PC-3 (cell line): ENCODE data around the gene SHROOM3. TPM values are rescaled to one million over a fixed set of nuclear protein-coding genes. Genes with fewer than 3 reads are reported as not detected.

Experiments used
- ATAC-seq: fragments of 200-7000 bp; cut with Tn5 transposase; 2 replicates; pipeline ENCODE4 v1.9.1; 2020; ENCODE audit warnings: mild to moderate bottlenecking, moderate library complexity
- BruUV-seq: library from RNA; stranded (reverse); fragments of 400-500 nt; replicated peaks from 2 replicates; lab custom pipeline; 2021; lab: Mats Ljungman, UMichigan
- CTCF ChIA-PET: fragments of 300-600 bp; sonication (Branson Sonifier 250); formaldehyde crosslinking; loops from one replicate; lab custom pipeline; 2022; ENCODE audit warnings: antibody characterized with exemption; lab: Charles Lee
- POLR2A ChIA-PET: fragments of 300-600 bp; sonication (Branson Sonifier 250); formaldehyde crosslinking; loops from one replicate; lab custom pipeline; 2022; ENCODE audit warnings: antibody characterized with exemption; ENCODE audit not compliant: unreplicated experiment; lab: Charles Lee
- DNase-seq: peaks from one replicate; pipeline ENCODE4 v3.0.0-alpha.2; 2015
- H2AFZ ChIP-seq: fragments of 300-600 bp; sonication (generic); 2 replicates; pipeline ENCODE4 v1.6.0; 2016; ENCODE audit warnings: antibody characterized with exemption, low read length
- H3F3A ChIP-seq: fragments of 300-600 bp; sonication (generic); one replicate; pipeline ENCODE4 v1.6.0; 2017; ENCODE audit warnings: antibody characterized with exemption, low read length, control low read depth, mild to moderate bottlenecking; ENCODE audit not compliant: unreplicated experiment
- H3K27ac ChIP-seq: fragments of 300-600 bp; sonication (generic); 2 replicates; pipeline ENCODE4 v1.5.1; 2016; ENCODE audit warnings: mild to moderate bottlenecking, low read length
- H3K27me3 ChIP-seq: fragments of 300-600 bp; sonication (generic); 2 replicates; pipeline ENCODE4 v1.6.1; 2016; ENCODE audit warnings: low read length, mixed read lengths
- H3K36me3 ChIP-seq: fragments of 300-600 bp; sonication (generic); 2 replicates; pipeline ENCODE4 v1.6.1; 2016; ENCODE audit warnings: low read depth, mixed run types, low read length, mixed read lengths
- H3K4me1 ChIP-seq: fragments of 300-600 bp; sonication (generic); 2 replicates; pipeline ENCODE4 v1.5.1; 2016; ENCODE audit warnings: low read length; ENCODE audit not compliant: insufficient read depth
- H3K4me2 ChIP-seq: fragments of 300-600 bp; sonication (generic); 2 replicates; pipeline ENCODE4 v1.6.0; 2016; ENCODE audit warnings: low read length
- H3K4me3 ChIP-seq: fragments of 300-600 bp; sonication (generic); 2 replicates; pipeline ENCODE4 v1.5.1; 2016; ENCODE audit warnings: mild to moderate bottlenecking, low read length, mixed read lengths
- H3K79me2 ChIP-seq: fragments of 300-600 bp; sonication (generic); 2 replicates; pipeline ENCODE4 v1.6.1; 2017; ENCODE audit warnings: low read length, mixed read lengths
- H3K9ac ChIP-seq: fragments of 300-600 bp; sonication (generic); 2 replicates; pipeline ENCODE4 v1.6.0; 2016; ENCODE audit warnings: mild to moderate bottlenecking, low read length
- H3K9me2 ChIP-seq: fragments of 300-600 bp; sonication (generic); replicated peaks from 2 replicates; pipeline ENCODE4 v1.6.1; 2016; ENCODE audit warnings: mixed run types, low read length, mixed read lengths
- H3K9me3 ChIP-seq: fragments of 300-600 bp; sonication (generic); 2 replicates; pipeline ENCODE4 v1.6.1; 2016; ENCODE audit warnings: low read length, mixed read lengths
- H4K20me1 ChIP-seq: fragments of 300-600 bp; sonication (generic); 2 replicates; pipeline ENCODE4 v1.6.1; 2016; ENCODE audit warnings: low read length, mixed read lengths
- CTCF ChIP-seq: fragments of 300-600 bp; sonication (generic); conservative IDR thresholded peaks from 2 replicates; pipeline ENCODE4 v1.5.1; 2017; ENCODE audit warnings: antibody characterized with exemption, low read depth, mild to moderate bottlenecking, low read length
- EZH2 ChIP-seq: fragments of 300-600 bp; sonication (generic); IDR thresholded peaks from one replicate; pipeline ENCODE4 v1.6.1; 2017; ENCODE audit warnings: antibody characterized with exemption, mild to moderate bottlenecking, low read length; ENCODE audit not compliant: unreplicated experiment
- EZH2phosphoT487 ChIP-seq: fragments of 300-600 bp; sonication (generic); IDR thresholded peaks from 2 replicates; pipeline ENCODE4 v1.6.1; 2018; ENCODE audit warnings: mild to moderate bottlenecking, antibody characterized with exemption, low read length, borderline replicate concordance
- intact Hi-C: fragments of 100-400 bp; cut with micrococcal nuclease; formaldehyde crosslinking; loops from 2 replicates; pipeline ENCODE4 v1.9.0; 2023
- total RNA-seq: library from RNA; depleted of rRNA; stranded (reverse); fragments of >200 nt; gene quantifications from 2 replicates; pipeline ENCODE4 v1.2.3, GENCODE V29; 2014

The SHROOM3 gene
- total RNA-seq, 1 experiment from 2014 or later: 27.8 TPM

GRCh38 chr4:76443376-76443775 is 8.3 kb downstream of the SHROOM3 start:
- H3K27ac ChIP-seq: no peak overlapping the region
- POLR2A ChIA-PET: interaction anchor here (0.5 kb wide), 1 partner anchor 613 kb away, joined by 7 read pairs; no protein-coding TSS in a partner anchor
- ATAC-seq (no peak), DNase-seq (no peak)
- H3K4me2 ChIP-seq: no peak overlapping the region
- H3K9me3 ChIP-seq: no peaks in the 10 kb centered on the region
- H4K20me1 ChIP-seq: no peaks in the 10 kb centered on the region
- H3K9me2 ChIP-seq: no peaks in the 10 kb centered on the region
- CTCF ChIA-PET: no interaction called here
- no peaks in the 10 kb centered on the region for H3K27me3 ChIP-seq
- no peak overlapping the region for H2AFZ ChIP-seq
- H3K4me1 ChIP-seq: no peaks in the 10 kb centered on the region
- H3F3A ChIP-seq: no peaks in the 10 kb centered on the region
- intact Hi-C loops: no loop called here
- no peaks in the 10 kb centered on the region for H3K79me2 ChIP-seq
- no peaks in the 10 kb centered on the region for H3K36me3 ChIP-seq
- TF ChIP-seq CTCF (no peak), EZH2 (no peak), EZH2phosphoT487 (no peak)
- no TSS peak for BruUV-seq
- no peak overlapping the region for H3K4me3 ChIP-seq
- no peak overlapping the region for H3K9ac ChIP-seq

- no peak overlapping the region for H3K27ac ChIP-seq
- H3K36me3 ChIP-seq: no peaks in the 10 kb centered on the region
- H4K20me1 ChIP-seq: no peaks in the 10 kb centered on the region
- DNase-seq (no peak), ATAC-seq (no peak)
- H3K9me2 ChIP-seq: no peaks in the 10 kb centered on the region
- TF ChIP-seq CTCF (no peak), EZH2 (no peak), EZH2phosphoT487 (no peak)
- no peaks in the 10 kb centered on the region for H3K79me2 ChIP-seq
- intact Hi-C loops: no loop called here
- no peak overlapping the region for H2AFZ ChIP-seq
- no peaks in the 10 kb centered on the region for H3K27me3 ChIP-seq
- H3F3A ChIP-seq: no peaks in the 10 kb centered on the region
- no peak overlapping the region for H3K9ac ChIP-seq
- ChIA-PET CTCF (no interaction called here), POLR2A (no interaction called here)
- BruUV-seq: no TSS peak
- no peak overlapping the region for H3K4me2 ChIP-seq
- no peak overlapping the region for H3K4me3 ChIP-seq
- no peaks in the 10 kb centered on the region for H3K9me3 ChIP-seq
- H3K4me1 ChIP-seq: no peaks in the 10 kb centered on the region
Observed at GRCh38 chr4:76445911-76446310, 10.9 kb downstream of the SHROOM3 start.

GRCh38 chr4:76447393-76447851 is 12.4 kb downstream of the SHROOM3 start:
- no peak overlapping the region for H2AFZ ChIP-seq
- H3K9ac ChIP-seq: no peak overlapping the region
- DNase-seq: no peak
- no TSS peak for BruUV-seq
- intact Hi-C loops: no loop called here
- H3K4me3 ChIP-seq: no peak overlapping the region
- H3K9me3 ChIP-seq: no peaks in the 10 kb centered on the region
- H3K4me2 ChIP-seq: no peak overlapping the region
- H3F3A ChIP-seq: no peaks in the 10 kb centered on the region
- no peaks in the 10 kb centered on the region for H3K9me2 ChIP-seq
- ChIA-PET POLR2A (no interaction called here), CTCF (no interaction called here)
- H3K4me1 ChIP-seq: no peaks in the 10 kb centered on the region
- H4K20me1 ChIP-seq: no peaks in the 10 kb centered on the region
- H3K27ac ChIP-seq: no peak overlapping the region
- H3K79me2 ChIP-seq: no peaks in the 10 kb centered on the region
- H3K27me3 ChIP-seq: no peaks in the 10 kb centered on the region
- ATAC-seq: no peak
- no peaks in the 10 kb centered on the region for H3K36me3 ChIP-seq
- TF ChIP-seq EZH2phosphoT487 (no peak), EZH2 (no peak), CTCF (no peak)
